ENCODE measurements around the gene THEM4. TPM values are rescaled to one million over a fixed set of nuclear protein-coding genes. Genes with fewer than 3 reads are reported as not detected.
"Not testable (repeated sequence)": the region's sequence is repeated elsewhere in the genome, so short reads cannot be mapped to it uniquely, and the experiment has no call there.

THEM4 gene
- total RNA-seq, 2 donors from 2014 or later, result 7.7 to 23.3 TPM

GRCh38 chr1:151860504-151861187 lies 48.7 kb downstream of the THEM4 start:
- Histone ChIP-seq H3K9me3 (no peaks in the 10 kb centered on the region), H3K36me3 (no peaks in the 10 kb centered on the region), H3K4me1 (ENCODE audit: control insufficient read depth in 1 of 2, low read depth in 2 of 2) (peaks cover 0 to 7% of the 10 kb centered on the region in 2 donors), H3K27me3 (replicated peaks; ENCODE audit: insufficient read depth) (no peaks in the 10 kb centered on the region), H3K4me3 (no peak overlapping the region), H3K27ac (no peak overlapping the region)
- TF ChIP-seq, protein P1, sequence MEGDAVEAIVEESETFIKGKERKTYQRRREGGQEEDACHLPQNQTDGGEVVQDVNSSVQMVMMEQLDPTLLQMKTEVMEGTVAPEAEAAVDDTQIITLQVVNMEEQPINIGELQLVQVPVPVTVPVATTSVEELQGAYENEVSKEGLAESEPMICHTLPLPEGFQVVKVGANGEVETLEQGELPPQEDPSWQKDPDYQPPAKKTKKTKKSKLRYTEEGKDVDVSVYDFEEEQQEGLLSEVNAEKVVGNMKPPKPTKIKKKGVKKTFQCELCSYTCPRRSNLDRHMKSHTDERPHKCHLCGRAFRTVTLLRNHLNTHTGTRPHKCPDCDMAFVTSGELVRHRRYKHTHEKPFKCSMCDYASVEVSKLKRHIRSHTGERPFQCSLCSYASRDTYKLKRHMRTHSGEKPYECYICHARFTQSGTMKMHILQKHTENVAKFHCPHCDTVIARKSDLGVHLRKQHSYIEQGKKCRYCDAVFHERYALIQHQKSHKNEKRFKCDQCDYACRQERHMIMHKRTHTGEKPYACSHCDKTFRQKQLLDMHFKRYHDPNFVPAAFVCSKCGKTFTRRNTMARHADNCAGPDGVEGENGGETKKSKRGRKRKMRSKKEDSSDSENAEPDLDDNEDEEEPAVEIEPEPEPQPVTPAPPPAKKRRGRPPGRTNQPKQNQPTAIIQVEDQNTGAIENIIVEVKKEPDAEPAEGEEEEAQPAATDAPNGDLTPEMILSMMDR (IDR thresholded peaks at IDR 0.05), result no peak
- DNase-seq (ENCODE audit: low spot score) (no peak), ATAC-seq (ENCODE audit: insufficient number of reproducible peaks, low FRiP score, low read depth) (no peak)

DNA sequence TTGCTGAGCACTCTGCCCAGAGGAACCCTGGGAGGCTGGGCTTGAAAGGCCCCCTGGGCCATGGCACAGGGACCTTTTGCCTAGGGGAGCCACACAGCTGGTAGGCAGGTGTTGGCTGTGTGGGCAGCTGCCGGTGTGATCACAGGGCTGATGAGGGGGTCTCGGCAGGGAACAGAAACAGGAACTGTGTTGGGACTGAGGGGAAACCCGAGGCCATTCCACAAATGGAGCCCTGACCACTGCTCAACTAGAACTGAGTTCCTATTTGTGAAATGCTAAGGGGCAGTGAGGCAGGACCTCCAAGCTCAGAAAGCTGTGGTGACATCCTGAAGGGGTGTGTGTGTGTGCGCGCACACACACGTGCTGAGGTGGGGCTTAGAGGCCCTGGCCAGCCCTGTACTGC lies 49.4 kb downstream of the THEM4 start:
- Histone ChIP-seq H3K9me3 (no peaks in the 10 kb centered on the region), H3K4me3 (no peak overlapping the region), H3K36me3 (no peaks in the 10 kb centered on the region), H3K27ac (no peak overlapping the region), H3K27me3 (replicated peaks; ENCODE audit: insufficient read depth) (no peaks in the 10 kb centered on the region), H3K4me1 (ENCODE audit: control insufficient read depth in 1 of 2, low read depth in 2 of 2) (peaks cover 0 to 13% of the 10 kb centered on the region in 2 donors)
- DNase-seq (ENCODE audit: low spot score) (no peak), ATAC-seq (ENCODE audit: insufficient number of reproducible peaks, low FRiP score, low read depth) (no peak)
- TF ChIP-seq, protein P1 (IDR thresholded peaks at IDR 0.05), result no peak

- H3K36me3 ChIP-seq, result no peaks in the 10 kb centered on the region
- H3K9me3 ChIP-seq, result no peaks in the 10 kb centered on the region
- DNase-seq (ENCODE audit: low spot score) (no peak), ATAC-seq (ENCODE audit: insufficient number of reproducible peaks, low FRiP score, low read depth) (no peak)
- no peak overlapping the region for H3K4me3 ChIP-seq
- no peak overlapping the region for H3K27ac ChIP-seq
- no peaks in the 10 kb centered on the region for H3K27me3 ChIP-seq (replicated peaks; ENCODE audit: insufficient read depth)
- peaks cover 0 to 13% of the 10 kb centered on the region in 2 donors for H3K4me1 ChIP-seq (ENCODE audit: control insufficient read depth in 1 of 2, low read depth in 2 of 2)
- TF ChIP-seq, protein P1 (IDR thresholded peaks at IDR 0.05), result no peak
These were observed 50.2 kb downstream of the THEM4 start for GRCh38 chr1:151858886-151859665.

GRCh38 chr1:151858030-151858746 lies 51.1 kb downstream of the THEM4 start:
- no peak for ATAC-seq (ENCODE audit: insufficient number of reproducible peaks, low FRiP score, low read depth)
- no peak overlapping the region for H3K27ac ChIP-seq
- TF ChIP-seq, protein P1 (IDR thresholded peaks at IDR 0.05), result no peak

GRCh38 chr1:151855933-151856332 lies 53.4 kb downstream of the THEM4 start:
- ATAC-seq (ENCODE audit: insufficient number of reproducible peaks, low FRiP score, low read depth) (no peak), DNase-seq (ENCODE audit: low spot score) (no peak)
- Histone ChIP-seq H3K4me3 (no peak overlapping the region), H3K4me1 (ENCODE audit: control insufficient read depth in 1 of 2, low read depth in 2 of 2) (peaks cover 0 to 13% of the 10 kb centered on the region in 2 donors), H3K27me3 (replicated peaks; ENCODE audit: insufficient read depth) (no peaks in the 10 kb centered on the region), H3K9me3 (no peaks in the 10 kb centered on the region), H3K36me3 (no peaks in the 10 kb centered on the region), H3K27ac (peak overlapping the region; percentile 20 to 66)
- TF ChIP-seq, protein P1 (IDR thresholded peaks at IDR 0.05), result no peak

More at GRCh38 chr1:151858030-151858746, 51.1 kb downstream of the THEM4 start:
- Histone ChIP-seq H3K4me3 (no peak overlapping the region), H3K4me1 (ENCODE audit: control insufficient read depth in 1 of 2, low read depth in 2 of 2) (peaks cover 0 to 13% of the 10 kb centered on the region in 2 donors), H3K36me3 (no peaks in the 10 kb centered on the region), H3K27me3 (replicated peaks; ENCODE audit: insufficient read depth) (no peaks in the 10 kb centered on the region), H3K9me3 (no peaks in the 10 kb centered on the region)
- DNase-seq (ENCODE audit: low spot score), result no peak

GRCh38 chr1:151855516-151855915 lies 53.8 kb downstream of the THEM4 start:
- DNase-seq (ENCODE audit: low spot score); H3K9me3 ChIP-seq; H3K36me3 ChIP-seq; H3K27me3 ChIP-seq (replicated peaks; ENCODE audit: insufficient read depth); ATAC-seq (ENCODE audit: insufficient number of reproducible peaks, low FRiP score, low read depth): not testable (repeated sequence)
- Histone ChIP-seq H3K27ac (peak overlapping the region; percentile 20 to 66), H3K4me3 (peak overlapping the region; percentile 1), H3K4me1 (ENCODE audit: control insufficient read depth in 1 of 2, low read depth in 2 of 2) (peaks cover 0 to 13% of the 10 kb centered on the region in 2 donors)
